GM12872 (cell line): ENCODE results near the gene GNG14.

Source experiments
- CTCF ChIP-seq: IDR thresholded peaks from 3 replicates; pipeline ENCODE4 v1.5.1; 2011; ENCODE audit warnings: low read depth, mild to moderate bottlenecking, low read length, moderate library complexity; ENCODE audit not compliant: insufficient read depth

The GNG14 gene

DNA sequence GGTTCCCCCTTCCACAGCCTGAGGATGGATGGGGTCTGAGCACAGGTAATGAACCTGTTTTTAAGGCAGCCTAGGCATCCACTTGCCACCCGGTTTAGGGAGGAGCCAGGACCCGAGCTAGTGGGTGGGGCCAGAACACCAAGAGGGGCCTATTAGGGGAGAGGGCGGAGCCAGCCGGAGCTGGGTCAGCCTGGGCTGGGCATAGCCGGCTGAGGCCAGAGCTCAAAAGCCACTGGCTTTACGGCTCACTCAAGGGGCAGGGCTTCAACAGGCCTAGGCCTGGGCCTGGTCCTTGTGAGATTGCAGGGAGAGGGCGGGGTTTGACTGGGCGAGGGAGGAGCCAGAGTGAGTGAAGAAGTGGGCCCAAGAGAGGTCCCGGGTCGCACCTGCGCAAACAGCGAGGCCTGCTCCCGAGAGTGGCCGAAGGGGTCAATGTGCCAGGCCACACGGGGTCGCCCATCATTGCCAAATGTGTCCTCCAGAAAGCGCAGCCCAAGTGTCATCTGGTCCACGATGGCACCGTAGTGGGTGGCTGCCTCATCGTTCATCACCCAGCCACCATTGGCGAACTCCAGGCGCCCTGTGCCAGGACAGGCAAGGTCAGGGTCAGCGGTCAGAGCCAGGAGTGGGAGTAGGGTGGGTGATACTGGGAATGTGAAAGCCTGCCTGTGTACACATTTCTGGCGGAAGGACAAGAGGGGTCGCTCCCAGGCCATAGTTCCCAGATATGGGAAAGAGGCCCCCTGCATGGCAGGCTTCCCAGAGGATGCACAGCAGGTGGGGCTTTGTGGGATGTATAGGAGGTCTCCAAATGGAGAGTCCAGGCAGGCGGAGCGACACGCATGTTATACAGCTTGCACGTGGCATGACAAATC lies 23.2 kb upstream of the GNG14 start:
- TF ChIP-seq CTCF, result no peak

GRCh38 chr19:12665281-12665573 lies 22.6 kb upstream of the GNG14 start:
- no peak for TF ChIP-seq CTCF

- no peak for TF ChIP-seq CTCF
These were observed 22.0 kb upstream of the GNG14 start for GRCh38 chr19:12665671-12666264.

GRCh38 chr19:12666265-12667048 lies 21.3 kb upstream of the GNG14 start, which contains the start of the genes MAN2B1 and WDR83:
Gene MAN2B1 (minus strand): TSS chr19:12666742. CDS start chr19:12666701, 41 bp downstream.
Gene WDR83 (plus strand): TSS chr19:12666807. CDS start chr19:12669791, 2,984 bp downstream.
- no peak for TF ChIP-seq CTCF

DNA sequence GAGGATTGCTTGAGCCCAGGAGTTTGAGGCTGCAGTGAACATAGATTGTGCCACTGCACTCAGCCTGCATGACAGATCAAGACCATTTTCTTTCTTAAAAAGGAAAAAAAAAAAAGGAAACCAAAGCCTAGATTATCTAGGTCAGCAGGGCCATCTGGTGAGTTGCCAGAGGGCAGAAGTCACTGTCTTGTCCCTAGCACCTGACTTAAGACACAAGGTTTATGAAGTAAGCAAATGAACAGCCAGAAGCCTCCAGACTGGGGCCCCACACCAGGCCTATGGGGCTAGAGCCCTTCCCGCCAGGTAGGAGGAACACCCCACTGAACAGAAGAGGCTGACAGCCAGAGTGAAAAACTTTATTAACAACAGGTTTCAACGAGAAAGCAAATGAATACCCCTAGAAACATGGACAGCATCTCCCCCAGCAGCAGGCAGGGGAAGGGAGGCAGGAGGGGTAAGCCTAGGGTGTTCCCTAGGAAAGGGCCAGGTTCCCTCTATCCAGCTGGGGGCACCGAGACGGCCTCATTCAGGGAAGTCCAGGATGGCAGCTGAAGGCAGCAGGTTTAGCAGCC lies 20.0 kb upstream of the GNG14 start:
- no peak for TF ChIP-seq CTCF

- TF ChIP-seq CTCF, result no peak
These were observed 19.5 kb upstream of the GNG14 start for GRCh38 chr19:12668346-12668745.

- no peak for TF ChIP-seq CTCF
These were observed 18.9 kb upstream of the GNG14 start for GRCh38 chr19:12668932-12669269.
